NCI-H2107 (cell line): ENCODE data around the gene FOXP1.
"Not testable (repeated sequence)": the region's sequence is repeated elsewhere in the genome, so short reads cannot be mapped to it uniquely, and the experiment has no call there.

Source experiments
- DNase-seq: peaks from one replicate; lab custom pipeline; 2025; lab: John Stamatoyannopoulos, UW

Gene FOXP1

DNA sequence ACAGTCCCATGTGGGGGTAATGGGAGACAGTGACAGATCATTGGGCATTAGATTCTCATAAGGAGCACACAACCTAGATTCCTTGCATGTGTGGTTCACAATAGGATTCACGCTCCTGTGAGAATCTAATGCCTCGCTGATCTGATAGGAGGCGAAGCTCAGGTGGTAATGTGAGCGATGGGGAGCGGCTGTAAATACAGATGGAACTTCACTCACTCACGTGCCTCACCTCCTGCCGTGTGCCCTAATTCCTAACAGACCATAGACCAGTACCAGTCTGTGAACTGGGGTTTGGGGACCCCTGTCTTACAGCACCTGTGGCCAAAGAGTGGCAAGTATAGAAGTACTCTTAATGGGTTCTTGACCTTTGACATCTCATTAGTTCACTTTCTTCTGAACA, 554.7 kb downstream of the FOXP1 start:
- no peak for DNase-seq

DNA sequence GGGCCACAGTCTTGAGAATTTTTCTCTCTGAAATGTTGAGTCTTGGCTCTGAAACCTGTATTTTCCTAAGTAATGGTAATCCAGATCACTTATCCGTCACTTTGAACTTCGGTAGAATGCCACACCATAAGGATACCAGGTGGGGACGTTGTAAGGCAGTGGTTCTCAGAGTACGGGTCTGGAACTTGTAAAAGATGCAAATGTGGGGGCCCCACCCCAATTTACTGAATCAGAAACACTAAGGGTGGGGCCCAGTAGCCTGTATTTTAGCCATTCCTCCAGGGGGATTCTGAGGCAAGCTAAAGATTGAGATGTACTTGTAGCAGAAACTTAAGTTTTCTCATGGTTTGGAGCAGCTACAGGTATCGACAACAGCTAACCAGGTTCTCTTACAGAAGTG, 555.3 kb downstream of the FOXP1 start:
- no peak for DNase-seq

DNA sequence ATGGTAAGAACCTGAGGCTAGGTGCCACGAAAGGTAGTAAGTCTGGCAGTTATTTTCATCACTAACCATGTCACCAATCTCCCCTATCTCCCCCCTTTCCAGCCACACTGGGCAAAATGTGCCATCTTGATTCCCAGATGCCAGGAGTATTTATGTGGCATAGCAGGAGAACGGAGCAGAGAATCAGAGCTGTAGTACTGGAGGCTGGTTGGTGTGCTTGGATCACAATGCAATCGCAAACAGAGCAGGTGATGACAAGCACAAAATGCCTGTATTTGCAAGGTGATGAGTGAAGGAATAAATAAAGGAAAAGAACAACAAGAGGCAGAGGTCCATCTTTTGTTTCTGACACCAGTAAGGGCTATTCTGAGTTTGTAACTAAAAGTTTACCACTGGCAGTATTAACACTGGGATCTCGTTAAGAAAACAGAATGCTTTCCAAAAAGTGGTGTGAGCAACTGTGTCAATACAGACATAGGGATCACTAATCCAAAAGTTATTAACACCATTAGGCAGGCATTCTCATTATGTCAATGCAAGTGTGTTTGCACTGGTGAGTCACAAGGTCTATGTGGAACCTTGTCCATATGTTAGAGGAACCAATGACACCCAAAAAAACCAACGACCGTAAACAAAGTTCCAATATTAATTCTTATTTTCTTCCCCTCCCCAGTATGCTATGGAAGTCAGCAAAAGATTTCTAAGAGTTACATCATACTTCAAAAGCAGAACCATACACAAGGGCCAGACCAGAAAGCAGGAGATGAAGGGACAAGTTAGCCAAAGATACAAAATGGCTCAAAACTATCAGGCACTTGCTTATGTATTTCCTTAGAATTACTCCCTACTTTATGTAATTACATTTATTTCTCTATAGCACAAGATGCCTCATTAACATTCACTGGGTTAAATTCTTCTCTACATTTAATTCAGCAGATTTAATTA, 556.6 kb downstream of the FOXP1 start:
- DNase-seq, result no peak

DNA sequence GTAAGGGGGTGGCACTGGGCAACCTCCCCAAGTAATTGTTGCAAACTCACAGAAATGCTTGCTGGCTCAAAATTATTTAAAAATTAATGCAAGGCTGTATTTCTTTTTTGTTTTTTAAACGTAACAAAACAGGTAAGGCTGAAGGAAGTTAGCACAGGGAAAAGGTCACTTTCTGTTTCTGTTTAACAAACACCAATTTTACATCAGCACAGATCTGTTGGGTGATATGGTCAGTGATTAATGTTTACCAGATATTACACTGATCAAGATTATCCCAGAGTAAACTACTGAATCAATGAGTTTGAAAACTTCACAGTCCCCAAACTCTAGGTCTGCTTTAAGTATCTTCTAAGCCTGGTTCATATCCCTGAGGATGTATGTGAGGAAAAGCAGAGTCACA, 558.0 kb downstream of the FOXP1 start:
- DNase-seq, result no peak

DNA sequence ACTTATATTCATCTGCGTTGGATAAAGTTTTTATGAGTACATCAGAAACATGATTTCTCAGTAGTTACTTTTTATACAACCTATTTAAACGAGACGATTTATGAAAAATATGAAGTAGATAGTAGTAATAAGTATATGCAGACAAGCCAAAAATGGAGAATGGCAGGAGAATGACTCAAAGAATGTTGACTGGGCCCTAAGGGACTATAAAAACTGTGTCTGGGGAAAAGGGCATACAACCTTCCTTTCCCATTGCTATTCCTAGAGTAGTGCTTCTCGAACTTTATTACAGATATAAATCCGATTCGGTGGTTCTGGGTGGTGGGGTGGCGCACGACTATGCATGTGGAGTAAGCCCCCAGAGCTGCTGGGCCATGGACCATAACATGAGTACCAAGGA, 558.5 kb downstream of the FOXP1 start:
- DNase-seq, result no peak

DNA sequence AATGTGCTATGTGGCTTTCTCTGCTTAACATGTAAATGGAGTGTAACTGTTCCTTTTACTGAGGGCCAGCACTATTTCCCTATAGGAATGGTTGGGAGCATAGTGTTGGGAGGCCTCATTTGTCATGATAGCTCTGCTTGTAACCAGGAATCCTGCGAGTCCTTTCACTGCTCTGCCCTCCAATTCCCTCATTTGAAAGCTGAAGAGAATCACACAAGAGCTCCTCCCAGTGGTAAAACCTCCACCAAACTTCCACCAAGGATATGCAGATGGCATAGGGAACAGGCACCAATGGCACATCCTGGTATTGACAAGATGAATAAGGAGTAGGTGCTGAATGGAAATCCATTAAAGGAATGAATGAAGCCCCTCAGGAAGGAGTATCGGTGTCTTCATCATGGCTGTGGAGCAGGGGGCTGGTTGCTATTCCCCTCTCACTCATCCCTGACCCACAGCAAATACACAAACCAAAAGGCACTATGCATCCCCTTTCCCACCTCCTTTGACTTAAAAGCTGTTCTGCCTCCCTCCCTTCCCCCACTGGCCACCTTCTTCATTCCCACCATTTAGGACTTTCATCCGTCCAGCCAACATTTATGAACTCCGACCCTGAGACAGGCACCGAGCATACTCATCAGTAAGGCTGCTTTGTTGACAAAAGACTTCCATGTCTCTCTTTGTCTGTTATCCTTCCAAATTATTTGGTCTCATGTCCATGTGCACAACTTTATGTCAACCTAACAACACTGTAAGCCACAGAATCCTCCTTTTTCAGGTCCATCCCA, 560.8 kb downstream of the FOXP1 start:
- no peak for DNase-seq

DNA sequence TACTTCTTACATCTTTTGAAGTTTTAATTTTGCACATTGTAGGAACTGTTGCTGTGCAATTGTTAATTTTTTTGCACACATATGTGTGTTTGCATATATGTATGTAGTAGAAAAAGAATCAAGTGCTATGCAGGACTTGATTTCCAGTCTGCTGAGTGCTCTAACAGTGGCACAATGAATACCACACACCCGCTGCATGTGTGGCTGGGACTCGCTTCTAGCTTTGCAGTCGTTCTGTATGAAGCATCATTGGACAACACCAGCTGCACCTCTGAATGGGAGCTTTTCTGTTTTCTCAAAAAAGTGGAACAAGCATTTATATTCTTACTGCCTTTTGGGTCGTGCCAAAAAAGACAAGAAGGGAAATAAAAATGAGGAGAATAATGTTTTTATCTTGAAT, 564.7 kb downstream of the FOXP1 start:
- DNase-seq, result no peak

DNA sequence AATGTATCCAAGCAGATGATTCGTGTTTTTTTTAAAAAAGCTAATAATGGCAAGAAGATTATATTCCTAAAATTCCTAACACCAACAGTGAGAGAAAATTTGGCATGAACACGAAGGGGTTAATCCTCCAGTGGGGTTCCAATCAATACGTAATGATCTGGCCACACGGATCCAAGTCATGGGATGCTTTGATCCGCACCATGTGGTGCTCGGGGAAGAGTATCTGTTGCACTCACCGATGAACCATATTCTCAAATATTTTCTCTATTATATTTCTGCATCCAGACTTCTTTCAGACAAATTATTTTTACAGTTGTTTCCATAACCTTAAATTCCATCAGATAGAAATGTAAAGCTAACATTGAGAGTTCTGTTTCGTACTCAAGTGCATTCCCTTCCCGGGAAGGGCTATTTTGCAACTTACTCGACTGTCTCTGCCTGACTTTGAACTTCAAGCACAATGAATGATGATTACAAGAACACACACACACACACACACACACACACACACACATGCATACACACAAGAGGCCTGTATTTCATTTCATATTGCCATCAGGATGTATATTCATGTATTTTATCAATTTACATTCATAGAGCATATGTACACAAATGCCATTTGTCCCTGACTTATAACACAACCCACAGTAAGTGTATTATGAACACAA, 567.2 kb downstream of the FOXP1 start:
- no peak for DNase-seq

DNA sequence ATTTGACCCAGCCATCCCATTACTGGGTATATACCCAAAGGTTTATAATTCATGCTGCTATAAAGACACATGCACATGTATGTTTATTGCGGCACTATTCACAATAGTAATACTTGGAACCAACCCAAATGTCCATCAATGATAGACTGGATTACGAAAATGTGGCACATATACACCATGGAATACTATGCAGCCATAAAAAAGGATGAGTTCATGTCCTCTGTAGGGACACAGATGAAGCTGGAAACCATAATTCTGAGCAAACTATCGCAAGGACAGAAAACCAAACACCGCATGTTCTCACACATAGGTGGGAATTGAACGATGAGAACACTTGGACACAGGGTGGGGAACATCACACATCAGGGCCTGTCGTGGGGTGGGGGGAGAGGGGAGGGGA, 568.9 kb downstream of the FOXP1 start:
- DNase-seq, result not testable (repeated sequence)

DNA sequence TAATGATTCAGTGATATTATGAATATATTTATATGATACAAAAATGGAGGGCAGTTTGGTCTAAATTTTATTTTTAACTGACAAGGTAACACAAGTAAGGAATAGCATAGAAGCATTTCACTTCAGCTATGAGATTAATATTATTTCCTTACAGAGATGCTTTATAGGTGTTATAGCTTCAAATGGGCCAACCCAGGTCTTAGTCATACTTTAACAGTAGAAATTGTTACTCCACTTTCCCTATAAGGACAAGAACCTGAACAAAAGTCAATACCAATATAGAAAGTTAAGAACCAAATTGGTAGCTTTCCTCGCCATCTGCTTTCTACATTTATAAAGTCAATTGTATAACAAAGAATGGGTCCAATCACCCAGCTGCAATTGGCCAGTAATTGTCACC, 570.6 kb downstream of the FOXP1 start:
- DNase-seq, result no peak

DNA sequence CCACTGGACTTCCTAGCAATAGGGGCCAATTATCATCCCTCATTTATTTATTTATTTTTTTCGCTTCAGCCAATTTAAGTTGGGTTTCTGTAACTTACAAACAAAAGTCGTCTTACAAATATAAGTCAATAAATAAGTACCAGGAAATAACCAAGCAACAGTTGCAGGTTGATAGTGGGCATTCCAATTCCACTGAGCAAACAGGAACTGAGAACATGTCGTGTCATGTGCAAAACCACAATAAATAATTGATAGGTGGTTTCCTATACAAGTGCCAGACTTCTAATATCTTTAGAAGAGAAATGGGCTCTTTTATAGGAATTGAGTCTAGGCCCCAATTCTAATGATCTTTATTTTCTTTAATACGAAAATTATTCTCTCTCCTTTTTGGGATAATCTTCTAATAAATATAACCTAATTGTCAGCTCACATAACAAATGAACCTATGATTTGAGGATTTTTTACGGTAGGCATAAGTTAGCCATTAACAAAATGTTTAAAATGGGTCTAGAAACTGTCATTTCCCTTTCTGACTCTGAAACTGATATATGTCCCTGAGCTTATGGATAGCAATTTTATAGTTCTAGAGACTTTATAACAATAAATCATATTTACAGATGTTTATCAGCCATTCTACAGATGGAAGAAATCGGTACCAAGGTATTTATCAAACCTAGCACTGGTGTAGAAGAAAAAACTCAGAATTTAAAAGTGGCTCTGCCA, 571.8 kb downstream of the FOXP1 start:
- no peak for DNase-seq

DNA sequence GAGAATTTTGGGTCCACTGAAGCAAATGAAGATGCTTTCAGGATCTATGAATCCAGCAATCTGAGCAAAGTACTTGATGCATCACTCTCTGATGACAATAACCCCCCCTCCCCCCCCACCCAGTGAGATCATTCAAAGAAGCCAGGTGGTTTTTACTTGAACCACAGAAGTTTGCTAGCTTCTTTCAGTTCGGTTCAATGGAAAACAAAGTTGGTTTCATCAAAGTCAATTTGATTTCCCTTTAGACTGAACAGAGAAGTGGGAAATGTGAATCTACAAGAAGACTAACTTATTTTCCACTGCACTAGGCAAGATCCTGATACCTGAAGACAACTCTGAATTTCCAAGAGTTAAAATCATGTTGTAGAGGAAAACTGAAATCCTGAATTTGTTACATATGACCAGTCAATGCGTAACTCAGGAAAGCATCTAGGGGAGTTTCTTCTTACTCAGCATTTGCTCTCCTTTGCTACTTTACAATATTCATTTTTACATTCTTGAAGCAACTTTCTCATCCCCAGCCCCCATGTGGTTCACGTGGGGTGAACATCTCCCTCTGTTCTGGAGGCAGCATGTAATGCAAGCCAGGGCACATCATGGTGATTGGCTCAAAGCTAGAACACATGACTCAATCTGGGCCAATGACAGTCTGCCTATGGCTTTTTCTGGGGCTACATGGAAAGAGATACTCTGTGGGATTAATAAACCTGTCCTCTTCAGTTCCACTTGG, 572.6 kb downstream of the FOXP1 start:
- DNase-seq, result no peak

DNA sequence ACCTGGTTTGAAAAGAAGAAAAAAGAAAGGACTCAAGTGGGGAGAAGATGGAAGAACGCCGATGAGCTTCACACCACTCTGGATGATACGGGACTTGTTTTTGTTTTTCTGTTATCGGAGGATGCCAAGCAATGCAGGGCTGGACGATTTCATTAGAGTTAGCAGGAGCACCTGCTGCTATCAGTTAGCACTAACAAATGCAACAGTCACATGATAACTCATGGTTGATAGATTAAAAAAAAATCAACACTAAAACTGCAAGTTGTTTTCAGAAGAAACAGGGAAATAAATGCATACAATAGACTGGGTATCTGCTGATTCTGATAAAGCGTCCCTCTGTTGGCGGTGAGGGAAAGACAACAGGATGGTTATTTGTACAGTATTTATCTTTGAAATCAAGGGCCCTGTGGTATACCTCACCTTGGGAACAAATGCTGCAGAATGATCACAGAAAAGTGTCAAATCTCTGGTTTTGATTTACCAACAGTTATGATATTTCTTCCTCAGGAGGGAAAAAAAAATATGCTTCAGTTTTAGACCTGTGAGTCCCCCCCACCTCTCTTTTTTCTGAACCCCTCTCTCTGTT, 575.1 kb downstream of the FOXP1 start:
- no peak for DNase-seq

DNA sequence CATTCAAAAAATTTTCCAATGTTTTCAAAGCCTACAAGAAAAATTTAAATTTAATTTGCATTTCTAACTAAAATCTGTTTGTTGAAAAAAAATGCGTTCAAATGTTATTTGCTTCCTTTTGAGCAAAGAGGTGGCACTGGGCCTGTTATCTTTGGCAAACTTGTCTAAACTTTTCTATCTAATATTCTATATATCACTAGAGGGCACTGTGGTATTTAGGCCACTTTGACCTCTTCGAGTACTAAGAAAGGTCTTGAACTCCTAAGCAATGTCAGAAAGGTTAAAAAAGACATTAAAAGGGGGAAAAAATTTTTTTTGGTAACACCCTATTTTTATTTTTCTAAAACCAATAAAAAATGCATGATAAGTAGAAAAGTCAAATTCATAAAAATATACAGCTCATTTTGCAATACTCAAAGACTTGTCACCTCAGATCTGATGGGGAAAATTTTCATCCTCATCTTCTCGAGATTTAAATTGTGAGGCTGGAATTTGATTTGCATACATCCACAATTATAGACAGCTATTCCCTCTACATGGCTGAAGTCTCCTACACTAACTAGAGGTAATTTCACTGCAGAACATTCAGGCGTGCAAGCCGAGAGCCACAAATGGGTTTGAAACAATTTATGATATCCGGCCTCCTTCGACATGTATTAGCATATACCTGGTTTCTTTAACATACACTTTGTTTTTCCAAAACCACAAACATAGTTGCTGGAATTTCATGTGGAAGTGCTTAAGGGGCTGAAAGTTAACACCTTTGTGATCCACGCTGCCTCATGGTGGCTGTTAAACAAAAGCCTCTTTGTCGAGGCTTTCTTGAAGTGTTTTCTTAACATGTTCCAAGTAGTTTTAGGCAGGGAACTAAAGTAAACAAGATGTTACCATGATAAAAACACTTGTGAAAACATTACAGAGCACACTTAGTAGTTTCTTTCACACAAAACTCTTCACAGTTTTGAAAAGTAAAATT, 576.4 kb downstream of the FOXP1 start:
- no peak for DNase-seq

DNA sequence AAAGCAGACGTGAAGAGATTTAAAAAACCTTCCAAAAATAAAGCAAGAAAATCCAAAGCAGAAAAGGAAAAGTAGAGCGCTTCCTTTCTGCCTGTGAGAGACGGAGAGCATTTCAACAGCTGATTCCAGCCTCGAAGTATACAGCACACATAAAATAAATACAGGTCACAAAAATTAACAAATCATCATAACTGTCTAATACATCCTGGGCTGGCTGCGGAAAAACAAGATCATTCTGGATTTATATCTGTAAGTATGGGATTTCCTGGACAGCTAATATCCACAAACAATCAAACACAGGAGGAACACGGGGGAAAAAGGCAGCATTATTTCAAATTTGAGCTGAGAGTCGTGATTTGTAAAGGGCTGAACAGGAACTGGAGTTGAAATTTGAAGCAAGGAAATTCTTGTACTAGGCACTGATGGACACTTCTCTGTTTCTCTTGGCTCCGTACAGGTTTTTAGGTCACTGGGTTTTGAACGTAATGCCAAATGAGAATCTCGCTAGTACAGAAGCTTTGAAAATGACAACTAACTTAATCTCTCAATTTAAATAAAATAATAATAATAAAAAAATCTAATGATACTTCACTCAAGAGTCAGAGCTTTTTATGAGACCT, 577.7 kb downstream of the FOXP1 start:
- DNase-seq, result no peak

DNA sequence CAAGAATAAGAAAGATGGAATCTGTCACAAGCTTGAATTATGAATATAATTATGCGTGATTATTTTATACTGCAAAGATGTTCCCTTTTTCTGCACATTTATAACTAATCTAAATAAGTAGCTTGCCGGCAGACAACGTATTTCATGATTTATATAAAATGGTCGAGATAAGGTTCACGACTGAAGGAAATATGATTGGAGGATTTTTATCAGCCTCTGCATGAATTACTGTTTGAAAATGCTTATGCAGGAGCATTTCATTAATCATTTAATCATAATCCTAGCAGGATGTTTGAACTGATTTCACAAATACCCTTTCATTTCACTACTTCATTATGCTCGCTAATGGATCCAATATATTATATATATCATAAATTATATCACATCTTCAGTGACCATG, 580.0 kb downstream of the FOXP1 start:
- no peak for DNase-seq

DNA sequence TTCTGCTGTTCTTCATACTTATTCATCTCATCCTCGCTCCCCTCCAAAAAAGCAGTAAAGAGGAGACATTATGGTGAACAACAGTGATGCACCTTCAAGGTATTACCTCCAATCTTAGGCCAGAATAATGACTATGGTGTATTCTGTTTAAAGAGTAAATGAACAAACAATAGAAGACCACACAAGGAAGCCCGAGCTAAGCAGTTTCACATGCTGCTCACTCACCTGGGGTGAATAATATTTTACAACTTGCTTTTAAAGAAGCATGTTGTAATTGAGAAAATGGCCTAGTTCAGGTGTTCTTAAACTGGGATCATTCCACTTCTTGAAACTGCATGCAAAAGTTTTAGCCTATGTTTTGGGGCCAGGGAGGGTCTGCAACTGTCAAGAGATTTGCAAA, 581.2 kb downstream of the FOXP1 start:
- DNase-seq, result no peak

DNA sequence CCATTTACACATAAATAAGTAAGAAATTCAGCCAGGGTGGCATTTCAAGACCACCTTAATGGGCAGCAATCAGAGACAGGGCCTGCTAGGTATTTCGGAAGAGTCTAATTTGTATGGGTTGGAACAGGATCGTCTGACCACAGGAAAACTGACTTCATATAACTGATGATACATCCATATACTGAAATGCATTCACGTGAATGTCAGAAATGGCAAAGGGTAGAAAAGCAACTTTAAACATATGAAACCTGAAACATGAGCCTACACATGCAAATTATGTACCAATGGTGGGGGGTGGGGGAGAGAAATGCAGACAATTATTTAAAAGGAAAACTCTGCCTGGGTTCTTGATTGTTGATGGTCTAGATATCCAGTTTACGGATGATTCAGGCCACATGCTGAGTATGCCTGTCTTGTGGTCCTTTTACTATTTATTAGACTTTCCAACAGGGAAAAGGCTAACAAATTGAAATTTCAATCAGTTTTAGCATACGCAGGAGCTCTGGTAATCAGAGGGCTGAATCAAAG, 582.2 kb downstream of the FOXP1 start:
- DNase-seq, result no peak

DNA sequence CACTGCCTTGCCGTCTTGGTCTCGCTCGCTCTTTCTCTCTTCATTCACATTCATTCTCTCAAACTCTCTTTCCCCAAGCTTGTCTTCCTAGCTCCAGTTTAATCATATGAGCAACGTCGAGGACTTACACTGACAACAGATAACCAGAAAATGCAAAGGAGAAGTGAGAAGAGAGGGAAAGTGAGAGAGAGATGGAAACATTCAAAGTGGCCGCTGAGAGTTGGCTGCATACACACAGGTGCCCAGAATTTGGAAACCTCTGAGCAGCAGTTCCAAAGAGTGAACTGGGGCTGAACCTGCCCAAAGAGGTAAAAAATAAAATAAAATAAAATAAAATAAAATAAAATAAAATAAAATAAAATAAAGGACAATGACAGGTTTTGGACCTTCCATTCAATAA, 583.0 kb downstream of the FOXP1 start:
- DNase-seq, result no peak
